ENCODE data around the gene CDH15.

CDH15 gene

DNA sequence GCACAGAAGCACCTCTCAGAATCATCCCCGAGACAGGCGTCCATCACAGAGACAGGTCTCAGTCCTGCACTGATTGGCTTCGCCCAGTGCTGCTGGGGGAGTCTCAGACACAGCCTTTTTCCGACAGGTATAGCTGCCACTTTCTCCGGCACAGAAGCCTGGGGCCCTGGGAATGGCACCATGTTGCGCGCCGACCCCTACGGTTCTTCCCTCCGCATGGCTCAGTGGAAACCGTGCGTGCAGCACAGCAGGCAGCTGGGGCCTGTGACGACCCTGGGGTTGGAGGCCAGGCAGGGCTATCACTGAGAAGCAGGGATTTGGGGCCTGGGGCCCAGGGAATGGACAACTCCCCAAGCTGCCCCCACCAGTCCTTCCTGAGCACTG is 29.7 kb upstream of the CDH15 start:
- DNase-seq, result no peak

DNA sequence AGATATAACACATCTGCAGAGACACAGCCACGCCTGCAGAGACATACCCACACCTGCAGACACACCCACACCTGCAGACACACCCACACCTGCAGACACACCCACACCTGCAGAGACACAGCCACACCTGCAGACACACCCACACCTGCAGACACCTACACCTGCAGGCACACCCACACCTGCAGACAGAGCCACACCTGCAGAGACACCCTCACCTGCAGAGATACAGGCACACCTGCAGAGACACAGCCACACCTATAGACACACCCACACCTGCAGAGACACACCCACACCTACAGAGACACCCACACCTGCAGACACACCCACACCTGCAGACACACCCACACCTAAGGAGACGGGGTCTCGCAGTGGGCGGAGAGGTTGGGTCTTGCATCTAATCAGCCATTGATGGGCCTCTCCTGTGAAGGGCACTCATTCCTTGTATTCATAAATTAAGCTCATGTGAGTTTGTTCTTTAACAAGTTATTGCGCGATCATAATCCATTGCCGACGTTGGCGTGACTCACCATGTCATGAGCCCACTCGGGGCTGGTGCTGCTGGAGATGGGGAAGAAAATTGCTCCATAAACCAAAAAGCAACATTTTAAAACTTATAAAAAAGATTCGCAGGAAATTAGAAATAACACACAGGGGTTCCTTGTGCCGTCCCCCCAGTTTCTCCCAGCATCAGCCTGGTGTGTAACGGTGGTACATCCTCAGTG is 28.9 kb upstream of the CDH15 start:
- DNase-seq, result no peak

GRCh38 chr16:89143201-89143741 is 28.3 kb upstream of the CDH15 start:
- no peak for DNase-seq

GRCh38 chr16:89143911-89144675 is 27.5 kb upstream of the CDH15 start:
- DNase-seq, result no peak

- no peak for DNase-seq
Observed at GRCh38 chr16:89144681-89145080, 26.9 kb upstream of the CDH15 start.

DNA sequence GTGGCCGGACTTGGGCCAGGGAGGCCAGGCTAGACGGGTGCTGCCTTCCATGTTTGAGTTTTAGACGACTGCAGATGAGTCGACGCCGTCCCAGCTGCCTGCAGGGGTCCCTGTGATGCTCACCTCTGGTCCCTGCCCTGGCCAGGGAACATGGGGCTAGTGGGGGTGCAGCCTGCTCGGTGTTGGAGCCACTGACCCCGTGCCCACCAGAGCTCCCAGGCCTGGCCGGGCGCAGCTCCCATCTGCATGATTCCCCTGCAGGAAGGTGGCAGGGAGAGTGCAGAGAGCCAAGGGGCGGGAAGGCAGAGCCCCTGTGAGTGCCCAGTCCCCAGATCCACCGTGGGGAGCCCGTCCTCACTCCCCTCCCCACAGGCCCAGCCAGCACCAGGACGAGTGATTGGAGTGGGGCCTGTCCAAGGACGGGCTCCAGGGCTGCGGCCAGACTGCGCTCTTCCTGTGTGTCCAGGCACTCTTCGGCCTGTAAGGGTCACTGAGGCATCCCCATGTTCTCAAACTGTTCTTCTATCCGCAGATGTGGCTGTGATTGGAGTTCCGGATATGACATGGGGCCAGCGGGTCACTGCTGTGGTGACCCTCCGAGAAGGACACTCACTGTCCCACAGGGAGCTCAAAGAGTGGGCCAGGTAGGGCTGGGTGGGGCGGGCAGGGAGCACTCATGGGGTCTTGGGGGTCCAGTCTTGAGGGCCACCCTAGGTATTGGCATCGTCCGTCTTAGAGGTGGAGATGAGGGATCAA is 26.0 kb upstream of the CDH15 start:
- DNase-seq, result no peak

GRCh38 chr16:89146211-89147005 is 25.1 kb upstream of the CDH15 start:
- DNase-seq, result no peak

GRCh38 chr16:89147085-89147817 is 24.3 kb upstream of the CDH15 start:
- DNase-seq, result no peak

DNA sequence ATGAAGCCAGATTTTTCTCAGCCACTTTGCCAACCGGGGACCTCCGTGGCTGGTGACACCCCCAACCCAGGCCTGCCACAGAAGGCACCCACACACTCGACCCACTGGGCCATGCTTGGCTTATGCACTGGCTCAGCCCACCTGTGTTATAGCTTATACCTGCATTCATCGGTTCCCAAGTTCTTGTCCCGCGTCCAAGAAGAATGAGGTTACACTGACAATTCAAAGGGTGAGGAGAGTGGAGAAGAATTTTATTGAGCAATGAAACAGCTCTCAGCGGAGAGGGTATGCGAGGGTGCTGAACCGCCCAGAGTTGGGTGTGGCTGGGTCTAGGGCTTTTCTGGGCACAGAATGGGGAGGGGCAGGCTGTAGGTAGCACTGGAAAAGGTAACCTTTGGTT is 22.2 kb upstream of the CDH15 start:
- no peak for DNase-seq

GRCh38 chr16:89150090-89150835 is 21.3 kb upstream of the CDH15 start:
- DNase-seq, result no peak

- DNase-seq, result no peak
Observed at GRCh38 chr16:89150981-89151380, 20.6 kb upstream of the CDH15 start.

GRCh38 chr16:89152831-89153700 is 18.5 kb upstream of the CDH15 start:
- no peak for DNase-seq

- no peak for DNase-seq
Observed at GRCh38 chr16:89153848-89154271, 17.7 kb upstream of the CDH15 start.

GRCh38 chr16:89154390-89155183 is 17.0 kb upstream of the CDH15 start:
- DNase-seq, result no peak

DNA sequence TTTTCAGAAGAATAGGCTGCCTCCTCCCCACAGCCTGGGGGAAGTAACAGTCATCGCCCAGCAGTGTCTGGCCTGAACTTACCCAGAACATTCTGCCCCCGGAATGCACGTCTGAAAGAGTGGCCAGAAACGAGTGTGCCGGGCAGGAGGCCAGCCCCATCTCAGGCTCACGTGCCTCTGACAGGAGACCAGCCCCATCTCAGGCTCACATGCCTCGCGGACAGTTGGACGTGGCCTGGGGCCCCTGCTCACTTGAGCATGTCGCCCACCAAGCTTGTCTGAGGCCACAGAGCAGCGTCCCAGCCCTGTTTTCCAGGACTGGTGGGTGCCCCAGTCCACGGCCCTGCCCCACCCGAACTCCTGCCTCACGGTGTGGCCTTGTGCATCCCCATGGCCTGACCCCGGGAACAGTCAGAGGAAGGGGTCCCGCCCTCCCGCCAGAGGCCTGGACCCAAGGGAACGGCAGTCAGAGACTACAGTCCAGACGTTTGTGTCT is 16.3 kb upstream of the CDH15 start:
- no peak for DNase-seq

GRCh38 chr16:89155851-89156739 is 15.5 kb upstream of the CDH15 start:
- DNase-seq, result no peak

DNA sequence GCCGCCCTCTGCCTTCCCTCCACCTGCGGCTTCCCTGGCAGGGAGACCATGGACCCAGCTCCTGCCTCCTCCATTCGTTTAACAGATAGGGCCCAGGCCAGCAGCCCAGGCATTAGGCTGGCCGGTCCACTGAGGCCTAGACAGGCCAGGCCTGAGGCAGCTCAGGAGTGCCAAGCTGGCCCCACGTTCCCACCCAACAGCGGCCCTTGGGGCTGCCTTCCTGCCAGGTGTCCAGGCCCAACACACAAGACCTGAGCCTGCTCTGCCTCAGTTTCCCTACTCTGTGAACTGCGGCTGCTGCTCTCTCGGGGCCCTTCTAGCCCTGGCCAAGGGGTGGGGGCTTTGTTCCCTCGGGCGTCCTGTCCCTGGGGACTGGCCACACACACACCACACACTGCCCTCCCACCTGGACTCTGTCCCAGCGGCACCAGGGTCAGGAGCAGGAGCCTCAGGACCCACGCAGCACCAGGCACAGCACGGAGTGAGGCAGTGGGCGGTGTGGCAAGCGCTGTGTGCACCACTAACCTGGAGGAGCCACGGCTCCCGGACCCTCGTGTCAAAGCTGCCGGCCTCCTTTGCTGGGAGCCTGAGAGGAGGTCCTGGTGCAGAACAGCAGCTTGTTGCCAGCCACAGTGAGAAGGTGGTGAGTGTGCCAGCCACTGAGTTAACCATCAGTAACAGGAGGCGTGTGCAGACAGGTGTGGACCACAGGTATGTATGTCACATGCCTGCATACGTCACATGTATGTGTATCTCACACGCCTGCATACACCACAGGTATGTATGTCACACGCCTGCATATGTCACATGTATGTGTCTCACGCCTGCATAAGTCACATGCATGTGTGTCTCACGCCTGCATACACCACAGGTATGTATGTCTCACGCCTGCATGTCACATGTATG is 14.6 kb upstream of the CDH15 start:
- no peak for DNase-seq

Measured in stimulated activated CD4-positive, alpha-beta T cell treated with anti-CD3 and anti-CD28 coated beads, Interleukin-15, amount 100 ng/mL, for 24 hours (primary cell).